Peyer's patch (tissue), 4 donors: ENCODE measurements around the gene PRPF19. TPM values are rescaled to one million over a fixed set of nuclear protein-coding genes. Genes with fewer than 3 reads are reported as not detected.
A peak's percentile ranks its signal among the peaks of the same experiment; 100 is the strongest.

Experiments
- DNase-seq, 3 donors: peaks; one replicate each; pipeline ENCODE4 v3.0.0-alpha.2; 2017 to 2019
- H3K27ac ChIP-seq, 4 donors: fragments of 200-600 bp; sonication (generic); one replicate each; pipeline ENCODE4 v1.5.1; 2016 to 2019
- H3K27me3 ChIP-seq, 2 donors: fragments of 200-600 bp; sonication (generic); one replicate each; pipeline ENCODE4 v1.5.1; 2019
- H3K36me3 ChIP-seq, 3 donors: fragments of 200-600 bp; sonication (generic); one replicate each; pipeline ENCODE4 v1.5.1; 2016 to 2019
- H3K4me1 ChIP-seq, 4 donors: fragments of 200-600 bp; sonication (generic); one replicate each; pipeline ENCODE4 v1.5.1; 2016 to 2019
- H3K4me3 ChIP-seq, 4 donors: fragments of 200-600 bp; sonication (generic); 1 replicate in 3 of 4; 2 replicates in 1 of 4; pipeline ENCODE4 v1.5.1; 2016 to 2019; ENCODE audit warnings: mild to moderate bottlenecking in 1 of 4
- H3K9me3 ChIP-seq, 4 donors: fragments of 200-600 bp; sonication (generic); one replicate each; pipeline ENCODE4 v1.5.1; 2016 to 2019; ENCODE audit warnings: mild to moderate bottlenecking in 1 of 4
- POLR2A ChIP-seq, 2 donors: fragments of 450-650 bp; IDR thresholded peaks; one replicate each; pipeline ENCODE4 v1.5.1; 2017; ENCODE audit warnings: antibody characterized with exemption in 2 of 2, mild to moderate bottlenecking in 2 of 2, moderate library complexity in 2 of 2
- total RNA-seq, 4 donors: library from RNA; depleted of rRNA; stranded (reverse); fragments of >200 nt; gene quantifications; one replicate each; pipeline ENCODE4 v1.1.0, GENCODE V29; 2016
- TF ChIP-seq, protein P1 (sequence below), 6 experiments: fragments of 450-650 bp in 4 of 6; fragments of 200-600 bp in 2 of 6; sonication (generic) in 1 of 6; IDR thresholded peaks; one replicate each; pipeline ENCODE4 v1.5.1; 2017 to 2019; ENCODE audit warnings: antibody characterized with exemption in 6 of 6, mild to moderate bottlenecking in 3 of 6, moderate library complexity in 1 of 6

The PRPF19 gene
- total RNA-seq, 4 donors from 2014 or later, result 36.1 to 53.4 (median 46.5) TPM

DNA sequence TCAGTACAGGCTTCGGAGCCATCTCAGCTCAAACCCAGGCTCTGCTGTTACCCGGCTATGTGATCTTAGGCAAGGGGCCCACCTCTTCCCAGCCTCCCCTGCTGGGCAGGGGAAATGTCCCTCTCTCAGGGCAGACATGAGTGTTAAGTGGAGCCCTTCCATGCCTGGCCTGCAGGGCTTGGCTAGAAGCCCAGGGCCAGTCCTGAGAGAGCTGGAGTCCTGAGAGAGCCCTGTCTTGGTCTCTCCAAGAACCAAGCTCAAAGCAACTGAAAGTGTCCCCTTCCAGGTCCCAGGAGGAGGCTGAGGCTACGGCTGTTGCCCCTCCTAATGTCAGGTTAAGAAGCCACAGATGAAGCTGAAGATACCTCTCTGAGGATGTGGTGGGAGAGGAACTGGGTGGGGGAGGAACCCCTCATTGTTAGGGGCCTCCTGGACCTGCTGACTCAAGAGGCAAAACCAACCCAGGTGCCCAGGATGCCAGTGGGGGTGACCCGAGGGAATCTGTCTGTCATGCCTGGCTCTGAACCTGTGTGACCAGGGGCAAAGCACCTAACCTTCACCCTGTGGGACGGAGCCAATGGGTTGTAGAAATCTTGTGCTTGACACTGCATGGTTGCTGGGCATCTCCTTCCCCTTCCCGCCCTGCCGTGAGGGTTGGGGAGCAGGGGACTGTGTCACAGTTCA, 34.9 kb downstream of the PRPF19 start:
- Histone ChIP-seq H3K27me3 (no peaks in the 10 kb centered on the region), H3K4me3 (no peak overlapping the region), H3K36me3 (no peaks in the 10 kb centered on the region), H3K9me3 (no peaks in the 10 kb centered on the region), H3K27ac (peak overlapping the region in 2 of 4 donors; percentile 24 to 49), H3K4me1 (peaks cover 0 to 15% (median 0%) of the 10 kb centered on the region in 4 donors)
- DNase-seq, result peak in 2 of 3 donors; percentile 25 to 36
- TF ChIP-seq, protein P1, sequence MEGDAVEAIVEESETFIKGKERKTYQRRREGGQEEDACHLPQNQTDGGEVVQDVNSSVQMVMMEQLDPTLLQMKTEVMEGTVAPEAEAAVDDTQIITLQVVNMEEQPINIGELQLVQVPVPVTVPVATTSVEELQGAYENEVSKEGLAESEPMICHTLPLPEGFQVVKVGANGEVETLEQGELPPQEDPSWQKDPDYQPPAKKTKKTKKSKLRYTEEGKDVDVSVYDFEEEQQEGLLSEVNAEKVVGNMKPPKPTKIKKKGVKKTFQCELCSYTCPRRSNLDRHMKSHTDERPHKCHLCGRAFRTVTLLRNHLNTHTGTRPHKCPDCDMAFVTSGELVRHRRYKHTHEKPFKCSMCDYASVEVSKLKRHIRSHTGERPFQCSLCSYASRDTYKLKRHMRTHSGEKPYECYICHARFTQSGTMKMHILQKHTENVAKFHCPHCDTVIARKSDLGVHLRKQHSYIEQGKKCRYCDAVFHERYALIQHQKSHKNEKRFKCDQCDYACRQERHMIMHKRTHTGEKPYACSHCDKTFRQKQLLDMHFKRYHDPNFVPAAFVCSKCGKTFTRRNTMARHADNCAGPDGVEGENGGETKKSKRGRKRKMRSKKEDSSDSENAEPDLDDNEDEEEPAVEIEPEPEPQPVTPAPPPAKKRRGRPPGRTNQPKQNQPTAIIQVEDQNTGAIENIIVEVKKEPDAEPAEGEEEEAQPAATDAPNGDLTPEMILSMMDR (IDR thresholded peaks at IDR 0.05), result no peak
- TF ChIP-seq POLR2A (IDR thresholded peaks at IDR 0.05), result no peak

DNA sequence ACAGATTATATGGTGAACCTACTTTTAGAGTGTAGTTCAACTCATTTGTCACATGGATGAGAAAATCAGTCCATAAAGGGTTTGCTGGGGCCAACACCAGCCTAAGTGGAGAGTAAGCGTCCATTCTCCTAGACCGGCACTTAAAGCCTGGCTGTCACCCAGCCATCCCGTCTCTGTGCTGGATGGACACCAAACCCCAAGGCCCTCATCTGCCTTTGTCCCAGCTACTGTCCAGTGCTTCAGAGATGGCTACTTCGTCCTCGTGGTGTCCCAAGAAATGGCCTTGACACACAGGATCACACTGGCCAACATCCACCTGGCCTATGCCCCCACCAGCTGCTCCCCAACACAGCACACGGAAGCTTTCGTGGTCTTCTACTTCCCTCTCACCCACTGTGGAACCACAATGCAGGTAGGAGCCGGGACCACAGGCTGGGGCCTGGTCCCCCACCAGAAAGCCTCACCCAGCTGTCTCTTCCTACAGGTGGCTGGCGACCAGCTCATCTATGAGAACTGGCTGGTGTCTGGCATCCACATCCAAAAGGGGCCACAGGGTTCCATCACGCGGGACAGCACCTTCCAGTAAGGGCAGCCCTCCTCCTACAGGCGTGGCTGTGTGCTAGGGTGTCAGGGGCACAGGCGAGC, 35.5 kb downstream of the PRPF19 start:
- Histone ChIP-seq H3K4me3 (no peak overlapping the region), H3K9me3 (no peaks in the 10 kb centered on the region), H3K4me1 (peaks cover 0 to 15% (median 0%) of the 10 kb centered on the region in 4 donors), H3K36me3 (no peaks in the 10 kb centered on the region), H3K27me3 (no peaks in the 10 kb centered on the region), H3K27ac (peak overlapping the region in 3 of 4 donors; percentile 17 to 49 (median 24))
- TF ChIP-seq POLR2A (IDR thresholded peaks at IDR 0.05), result no peak
- TF ChIP-seq, protein P1 (IDR thresholded peaks at IDR 0.05), result no peak
- DNase-seq, result peak in 2 of 3 donors; percentile 36 to 41

DNA sequence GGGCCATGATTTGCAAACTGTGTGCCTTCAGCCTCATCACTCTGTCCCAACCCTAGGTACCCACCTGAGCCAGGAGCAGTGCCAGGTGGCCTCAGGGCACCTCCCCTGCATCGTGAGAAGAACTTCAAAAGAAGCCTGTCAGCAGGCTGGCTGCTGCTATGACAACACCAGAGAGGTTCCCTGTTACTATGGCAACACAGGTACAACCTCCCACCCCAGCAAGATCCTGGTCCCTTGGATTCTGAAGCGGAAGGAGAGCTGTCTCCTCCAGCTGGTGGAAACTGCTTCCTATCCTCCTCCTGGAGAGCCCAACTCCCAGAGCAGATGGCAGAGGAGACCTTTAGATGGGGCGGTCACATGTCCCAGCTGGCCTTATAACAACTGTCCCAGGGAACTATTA, 36.1 kb downstream of the PRPF19 start:
- H3K9me3 ChIP-seq, result no peaks in the 10 kb centered on the region
- H3K36me3 ChIP-seq, result no peaks in the 10 kb centered on the region
- peak in 2 of 3 donors; percentile 29 to 42 for DNase-seq
- TF ChIP-seq, protein P1 (IDR thresholded peaks at IDR 0.05), result no peak
- no peak for TF ChIP-seq POLR2A (IDR thresholded peaks at IDR 0.05)
- no peak overlapping the region for H3K4me3 ChIP-seq
- H3K4me1 ChIP-seq, result peaks cover 0 to 15% (median 0%) of the 10 kb centered on the region in 4 donors
- H3K27ac ChIP-seq, result peak overlapping the region in 1 of 4 donors; percentile 17
- no peaks in the 10 kb centered on the region for H3K27me3 ChIP-seq

DNA sequence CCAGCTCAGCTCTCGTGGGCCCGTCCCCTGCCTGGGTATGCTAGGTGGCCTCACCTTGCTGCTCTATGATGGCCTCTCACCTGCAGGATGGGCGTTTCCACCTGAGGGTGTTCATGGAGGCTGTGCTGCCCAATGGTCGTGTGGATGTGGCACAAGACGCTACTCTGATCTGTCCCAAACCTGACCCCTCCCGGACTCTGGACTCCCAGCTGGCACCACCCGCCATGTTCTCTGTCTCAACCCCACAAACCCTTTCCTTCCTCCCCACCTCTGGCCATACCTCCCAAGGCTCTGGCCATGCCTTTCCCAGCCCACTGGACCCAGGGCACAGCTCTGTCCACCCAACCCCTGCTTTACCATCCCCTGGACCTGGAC, 36.9 kb downstream of the PRPF19 start:
- peaks cover 0 to 15% (median 0%) of the 10 kb centered on the region in 4 donors for H3K4me1 ChIP-seq
- peak in 2 of 3 donors; percentile 36 to 40 for DNase-seq
- TF ChIP-seq, protein P1 (IDR thresholded peaks at IDR 0.05), result no peak
- TF ChIP-seq POLR2A (IDR thresholded peaks at IDR 0.05), result no peak
- no peaks in the 10 kb centered on the region for H3K9me3 ChIP-seq
- H3K27me3 ChIP-seq, result no peaks in the 10 kb centered on the region
- H3K36me3 ChIP-seq, result no peaks in the 10 kb centered on the region
- no peak overlapping the region for H3K27ac ChIP-seq
- H3K4me3 ChIP-seq, result no peak overlapping the region

DNA sequence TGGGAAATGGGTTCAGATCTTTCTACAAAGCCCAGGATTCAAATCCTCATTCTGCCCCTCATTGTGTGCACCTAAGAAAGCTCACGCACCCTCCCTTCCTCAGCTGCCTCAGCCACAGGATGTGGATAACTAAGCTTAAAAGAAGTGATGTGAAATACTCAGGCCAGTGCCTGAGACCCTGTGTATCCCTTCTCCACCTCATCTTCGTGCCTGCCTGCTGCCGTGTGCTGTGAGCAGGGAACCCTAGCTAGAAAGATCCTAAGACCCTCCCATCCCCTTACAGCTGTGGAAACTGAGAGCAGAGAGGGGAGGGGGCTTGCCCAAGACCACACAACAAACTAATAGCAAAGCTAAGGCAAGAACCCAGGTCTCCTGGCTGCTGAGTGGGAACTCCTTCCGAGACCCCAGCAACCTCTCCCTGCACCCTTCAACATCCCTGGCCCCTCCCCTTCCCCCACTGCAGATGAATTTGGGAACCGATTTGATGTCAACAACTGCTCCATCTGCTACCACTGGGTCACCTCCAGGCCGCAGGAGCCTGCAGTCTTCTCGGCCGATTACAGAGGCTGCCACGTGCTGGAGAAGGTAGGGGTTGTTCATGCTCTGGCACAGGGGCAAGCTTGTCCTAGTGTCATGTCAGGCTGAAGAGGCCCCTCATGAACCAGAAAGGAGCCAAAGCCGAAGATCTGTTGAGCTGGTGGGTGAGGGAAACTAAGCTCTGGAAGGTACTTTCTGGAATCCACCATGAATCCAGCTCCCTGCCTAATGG, 37.5 kb downstream of the PRPF19 start:
- Histone ChIP-seq H3K27me3 (no peaks in the 10 kb centered on the region), H3K9me3 (no peaks in the 10 kb centered on the region), H3K27ac (no peak overlapping the region), H3K4me1 (peaks cover 0 to 15% (median 0%) of the 10 kb centered on the region in 4 donors), H3K36me3 (no peaks in the 10 kb centered on the region), H3K4me3 (no peak overlapping the region)
- peak in 2 of 3 donors; percentile 24 to 34 for DNase-seq
- TF ChIP-seq POLR2A (IDR thresholded peaks at IDR 0.05), result no peak
- TF ChIP-seq, protein P1 (IDR thresholded peaks at IDR 0.05), result no peak
